B cell (primary cell): Measurements from ENCODE around the gene ARHGAP15.

Source experiments
- CTCF ChIP-seq: fragments of 200-600 bp; IDR thresholded peaks from one replicate; pipeline ENCODE4 v1.8.0; 2022; ENCODE audit warnings: antibody characterized with exemption, mild to moderate bottlenecking
- EZH2 ChIP-seq: IDR thresholded peaks from 2 replicates; pipeline ENCODE4 v1.6.1; 2012; ENCODE audit warnings: borderline replicate concordance, low read depth, mild to moderate bottlenecking, moderate library complexity, low read length; ENCODE audit not compliant: insufficient read depth, poor library complexity, severe bottlenecking

- no peak for TF ChIP-seq CTCF
- no peak for TF ChIP-seq EZH2
Observed at GRCh38 chr2:143229411-143229810, 100.2 kb downstream of the ARHGAP15 start.
